CD8-positive, alpha-beta memory T cell (primary cell): Measurements from ENCODE around the gene ANKRD13B. TPM values are rescaled to one million over a fixed set of nuclear protein-coding genes. Genes with fewer than 3 reads are reported as not detected.
A peak's percentile ranks its signal among the peaks of the same experiment; 100 is the strongest.

Source experiments
- CTCF ChIA-PET: fragments of 350-600 bp; sonication (Branson Sonifier 250); formaldehyde crosslinking; loops from one replicate; lab custom pipeline; 2021; ENCODE audit warnings: antibody characterized with exemption; lab: Charles Lee
- POLR2A ChIA-PET: fragments of 350-600 bp; sonication (Branson Sonifier 250); formaldehyde crosslinking; loops from one replicate; lab custom pipeline; 2021; ENCODE audit warnings: antibody characterized with exemption; lab: Charles Lee
- DNase-seq, 5 donors: peaks; one replicate each; pipeline versions ENCODE4 v3.0.0 to v3.0.0-alpha.2; 2020 to 2022; ENCODE audit warnings: mixed read lengths in 1 of 5
- H3K27ac ChIP-seq: one replicate; pipeline ENCODE4 v1.7.0; 2013; ENCODE audit warnings: low read depth, mild to moderate bottlenecking, low read length, moderate library complexity
- H3K27me3 ChIP-seq: 2 replicates; pipeline ENCODE4 v1.7.0; 2013; ENCODE audit warnings: low read length, mild to moderate bottlenecking; ENCODE audit not compliant: insufficient read depth, poor library complexity, severe bottlenecking
- H3K36me3 ChIP-seq: 2 replicates; pipeline ENCODE4 v1.7.0; 2013; ENCODE audit warnings: mild to moderate bottlenecking, low read length, moderate library complexity; ENCODE audit not compliant: insufficient read depth
- H3K4me1 ChIP-seq: 2 replicates; pipeline ENCODE4 v1.7.0; 2013; ENCODE audit warnings: mild to moderate bottlenecking, low read length, moderate library complexity; ENCODE audit not compliant: insufficient read depth
- H3K4me3 ChIP-seq: 2 replicates; pipeline ENCODE4 v1.7.0; 2013; ENCODE audit warnings: mild to moderate bottlenecking, low read length
- H3K9me3 ChIP-seq: 2 replicates; pipeline ENCODE4 v1.7.0; 2013; ENCODE audit warnings: mild to moderate bottlenecking, low read length
- H3K27ac Mint-ChIP-seq, 8 donors: one replicate each; pipeline ENCODE4 v1.8.0; 2020 to 2021; ENCODE audit warnings: mixed read lengths in 8 of 8, mild to moderate bottlenecking in 6 of 8, inconsistent platforms in 3 of 8, moderate library complexity in 3 of 8
- H3K27me3 Mint-ChIP-seq, 2 donors: one replicate each; pipeline ENCODE4 v1.8.0; 2020 to 2021; ENCODE audit warnings: mixed read lengths in 2 of 2, mild to moderate bottlenecking in 1 of 2, moderate library complexity in 1 of 2
- H3K36me3 Mint-ChIP-seq, 3 donors: one replicate each; pipeline ENCODE4 v1.8.0; 2020 to 2021; ENCODE audit warnings: mixed read lengths in 3 of 3, inconsistent platforms in 1 of 3, mild to moderate bottlenecking in 1 of 3
- H3K4me1 Mint-ChIP-seq, 3 donors: one replicate each; pipeline ENCODE4 v1.8.0; 2020 to 2021; ENCODE audit warnings: mixed read lengths in 3 of 3, inconsistent platforms in 1 of 3, mild to moderate bottlenecking in 1 of 3
- H3K4me3 Mint-ChIP-seq, 7 donors: one replicate each; pipeline ENCODE4 v1.8.0; 2020 to 2021; ENCODE audit warnings: mixed read lengths in 7 of 7, mild to moderate bottlenecking in 6 of 7, moderate library complexity in 4 of 7, inconsistent platforms in 2 of 7
- H3K9me3 Mint-ChIP-seq, 5 donors: one replicate each; pipeline ENCODE4 v1.8.0; 2020 to 2022; ENCODE audit warnings: mixed read lengths in 5 of 5, mild to moderate bottlenecking in 3 of 5, moderate library complexity in 2 of 5, inconsistent platforms in 1 of 5
- polyA plus RNA-seq: library from polyadenylated mRNA; unstranded; fragments of 300-500 nt; fragmentation: Illumina TruSeq; gene quantifications from one replicate; pipeline ENCODE4 v1.2.3, GENCODE V29; 2021
- total RNA-seq, 2 experiments: library from RNA; stranded (reverse); gene quantifications; one replicate each; pipeline ENCODE4 v1.2.3, GENCODE V29; 2021

Gene ANKRD13B
- total and polyA plus RNA-seq, 3 experiments from 2014 or later, result 0.35 to 21.8 (median 20.8) TPM

- peak overlapping the region; percentile 91 to 99 (median 95) for H3K4me3 Mint-ChIP-seq
- Histone ChIP-seq H3K4me3 (peak overlapping the region; percentile 63), H3K36me3 (peaks cover 9% of the 10 kb centered on the region), H3K27me3 (no peaks in the 10 kb centered on the region), H3K4me1 (peaks cover 29% of the 10 kb centered on the region), H3K27ac (peak overlapping the region; percentile 51), H3K9me3 (no peaks in the 10 kb centered on the region)
- DNase-seq, result peak; percentile 39 to 69 (median 46)
- no peaks in the 10 kb centered on the region for H3K9me3 Mint-ChIP-seq
- peaks cover 0 to 32% (median 7%) of the 10 kb centered on the region in 3 donors for H3K36me3 Mint-ChIP-seq
- H3K27ac Mint-ChIP-seq, result peak overlapping the region; percentile 84 to 97 (median 94)
- peaks cover 52 to 59% (median 57%) of the 10 kb centered on the region in 3 donors for H3K4me1 Mint-ChIP-seq
- ChIA-PET CTCF (interaction anchor here (0.6 to 26.2 kb wide), 10 partner anchors 9 to 418 kb away, joined by 3 to 436 read pairs (median 4); no protein-coding TSS in a partner anchor), POLR2A (interaction anchor here (0.5 to 2.9 kb wide), 7 partner anchors 22 to 921 kb away, joined by 3 to 18 read pairs (median 5); partner anchors contain the start of gene BLTP2)
- no peaks in the 10 kb centered on the region for H3K27me3 Mint-ChIP-seq
Observed at GRCh38 chr17:29565643-29566472, 27.1 kb upstream of the ANKRD13B start.

DNA sequence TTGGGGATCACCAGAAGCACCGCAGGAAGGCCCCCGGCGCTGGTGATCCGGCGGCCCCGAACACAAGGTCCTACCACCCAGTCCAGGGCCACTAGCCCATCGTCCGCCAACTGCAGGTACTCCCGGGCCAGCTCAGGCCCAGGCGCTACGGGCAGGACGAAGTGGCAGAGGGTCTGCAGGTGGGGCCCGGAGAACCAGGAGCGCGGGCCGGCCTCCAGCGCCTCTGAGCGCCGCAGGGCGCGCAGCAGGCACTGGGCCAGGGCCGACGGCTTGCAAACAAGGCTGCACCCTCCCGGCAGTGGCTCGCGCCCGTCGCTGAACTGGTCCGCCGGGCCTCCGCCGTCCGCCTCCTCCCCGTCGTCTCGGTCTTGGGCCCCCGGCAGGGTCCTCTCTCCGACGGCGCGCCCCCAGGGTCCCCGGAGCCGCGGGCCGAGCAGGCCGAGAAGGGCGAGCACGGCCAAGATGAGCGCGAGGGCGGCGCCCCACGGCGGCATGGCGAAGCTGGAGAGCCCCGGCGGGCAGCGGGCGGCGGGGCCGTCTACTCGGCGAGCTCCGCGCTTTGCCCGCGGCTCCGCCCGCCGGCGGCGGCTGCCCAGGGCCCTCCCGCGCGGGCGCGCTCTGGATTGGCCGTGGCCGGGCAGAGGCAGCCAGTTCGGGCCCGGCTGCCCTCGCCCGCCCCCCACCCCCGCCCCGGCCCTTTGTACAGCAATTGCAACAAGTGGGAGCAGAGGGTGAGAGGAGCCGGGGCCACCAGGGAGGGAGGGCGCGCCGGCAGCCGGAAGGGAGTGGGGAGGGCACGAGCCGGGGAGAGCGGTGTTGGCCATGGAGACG, 26.2 kb upstream of the ANKRD13B start, which contains the start of gene ABHD15:
TSS of gene ABHD15 (minus strand) at position 565 of the 831 bp plus-strand sequence. CDS start at position 494, 71 bp downstream.
- DNase-seq, result peak; percentile 44 to 71 (median 63)
- no peaks in the 10 kb centered on the region for H3K27me3 Mint-ChIP-seq
- peaks cover 46 to 58% (median 53%) of the 10 kb centered on the region in 3 donors for H3K4me1 Mint-ChIP-seq
- peak within 1 kb of the TSS; percentile 94 to 99 (median 97) for H3K4me3 Mint-ChIP-seq
- H3K27ac ChIP-seq, result peak within 1 kb of the TSS; percentile 63
- no peaks in the 10 kb centered on the region for H3K27me3 ChIP-seq
- peak within 1 kb of the TSS; percentile 63 for H3K4me3 ChIP-seq
- H3K4me1 ChIP-seq, result peaks cover 25% of the 10 kb centered on the region
- CTCF ChIA-PET, result interaction anchor here (0.7 to 26.2 kb wide), 9 partner anchors 10 to 419 kb away, joined by 3 to 436 read pairs (median 8); no protein-coding TSS in a partner anchor
- H3K36me3 Mint-ChIP-seq, result peaks cover 0 to 26% (median 6%) of the 10 kb centered on the region in 3 donors
- POLR2A ChIA-PET, result interaction anchor here (0.8 to 2.9 kb wide), 7 partner anchors 10 to 996 kb away, joined by 3 to 18 read pairs (median 6); partner anchors contain the start of gene PIGS
- peaks cover 9% of the 10 kb centered on the region for H3K36me3 ChIP-seq
- no peaks in the 10 kb centered on the region for H3K9me3 Mint-ChIP-seq
- H3K27ac Mint-ChIP-seq, result peak within 1 kb of the TSS; percentile 84 to 98 (median 94)
- H3K9me3 ChIP-seq, result no peaks in the 10 kb centered on the region

DNA sequence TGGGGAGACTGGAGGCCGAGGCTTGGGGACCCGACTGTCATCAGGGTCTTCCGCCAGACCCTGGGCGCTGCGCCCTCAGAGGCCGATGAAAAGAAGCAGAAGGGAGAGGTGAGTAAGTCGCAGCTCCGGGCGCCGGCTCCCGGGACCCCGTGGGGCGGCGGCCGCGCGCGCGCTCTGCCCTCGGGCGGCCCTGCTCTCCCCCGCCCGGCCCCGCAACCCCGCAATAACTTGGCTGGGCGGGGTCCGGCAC, 25.7 kb upstream of the ANKRD13B start:
- Histone ChIP-seq H3K27me3 (no peaks in the 10 kb centered on the region), H3K9me3 (no peaks in the 10 kb centered on the region), H3K27ac (peak overlapping the region; percentile 63), H3K4me3 (peak overlapping the region; percentile 59), H3K36me3 (peaks cover 7% of the 10 kb centered on the region), H3K4me1 (peaks cover 25% of the 10 kb centered on the region)
- Mint-ChIP-seq H3K4me1 (peaks cover 40 to 54% (median 47%) of the 10 kb centered on the region in 3 donors), H3K36me3 (peaks cover 0 to 20% (median 4%) of the 10 kb centered on the region in 3 donors), H3K4me3 (peak overlapping the region; percentile 91 to 99 (median 97)), H3K27me3 (no peaks in the 10 kb centered on the region), H3K27ac (peak overlapping the region in 7 of 8 donors; percentile 37 to 95 (median 74)), H3K9me3 (no peaks in the 10 kb centered on the region)
- ChIA-PET POLR2A (interaction anchor here (1.0 to 2.9 kb wide), 8 partner anchors 10 to 996 kb away, joined by 3 to 18 read pairs (median 7); partner anchors contain the start of genes ANKRD13B and PIGS), CTCF (interaction anchor here (1.3 to 26.2 kb wide), 5 partner anchors 10 to 197 kb away, joined by 8 to 436 read pairs (median 11); no protein-coding TSS in a partner anchor)
- DNase-seq, result no peak

GRCh38 chr17:29567554-29568330, 25.2 kb upstream of the ANKRD13B start:
- Mint-ChIP-seq H3K27ac (peak overlapping the region; percentile 81 to 98 (median 94)), H3K4me3 (peak overlapping the region; percentile 91 to 99 (median 97)), H3K27me3 (no peaks in the 10 kb centered on the region), H3K9me3 (no peaks in the 10 kb centered on the region), H3K36me3 (peaks cover 0 to 15% (median 4%) of the 10 kb centered on the region in 3 donors), H3K4me1 (peaks cover 35 to 49% (median 42%) of the 10 kb centered on the region in 3 donors)
- ChIA-PET CTCF (interaction anchor here (0.6 to 26.2 kb wide), 11 partner anchors 11 to 213 kb away, joined by 3 to 436 read pairs (median 3); no protein-coding TSS in a partner anchor), POLR2A (interaction anchor here (0.8 to 2.9 kb wide), 8 partner anchors 11 to 997 kb away, joined by 3 to 18 read pairs (median 7); partner anchors contain the start of genes ANKRD13B and PIGS)
- Histone ChIP-seq H3K9me3 (no peaks in the 10 kb centered on the region), H3K36me3 (peaks cover 4% of the 10 kb centered on the region), H3K4me1 (peaks cover 25% of the 10 kb centered on the region), H3K4me3 (peak overlapping the region; percentile 59), H3K27me3 (no peaks in the 10 kb centered on the region), H3K27ac (peak overlapping the region; percentile 63)
- peak; percentile 65 to 86 (median 72) for DNase-seq

GRCh38 chr17:29568331-29569244, 24.3 kb upstream of the ANKRD13B start, which contains the start of gene TP53I13:
TP53I13 (plus strand) TSS chr17:29568701; CDS start chr17:29568759, 58 bp downstream.
- Mint-ChIP-seq H3K9me3 (no peaks in the 10 kb centered on the region), H3K4me3 (peak within 1 kb of the TSS; percentile 91 to 99 (median 97)), H3K36me3 (peaks cover 0 to 20% (median 4%) of the 10 kb centered on the region in 3 donors), H3K4me1 (peaks cover 31 to 45% (median 38%) of the 10 kb centered on the region in 3 donors), H3K27me3 (no peaks in the 10 kb centered on the region), H3K27ac (peak within 1 kb of the TSS; percentile 81 to 98 (median 94))
- DNase-seq, result peak; percentile 78 to 92 (median 83)
- POLR2A ChIA-PET, result interaction anchor here (0.8 to 2.9 kb wide), 8 partner anchors 12 to 420 kb away, joined by 3 to 18 read pairs (median 7); partner anchors contain the start of genes ANKRD13B and NUFIP2
- Histone ChIP-seq H3K4me1 (peaks cover 25% of the 10 kb centered on the region), H3K4me3 (peak within 1 kb of the TSS; percentile 59), H3K9me3 (no peaks in the 10 kb centered on the region), H3K36me3 (peaks cover 4% of the 10 kb centered on the region), H3K27me3 (no peaks in the 10 kb centered on the region), H3K27ac (peak within 1 kb of the TSS; percentile 63)
- CTCF ChIA-PET, result interaction anchor here (0.6 to 26.2 kb wide), 13 partner anchors 11 to 213 kb away, joined by 3 to 436 read pairs (median 8); partner anchors contain the start of gene ANKRD13B
